Transverse colon (tissue), 4 donors: Measurements from ENCODE around the gene FMO4. TPM values are rescaled to one million over a fixed set of nuclear protein-coding genes. Genes with fewer than 3 reads are reported as not detected.
"Not testable (repeated sequence)": the region's sequence is repeated elsewhere in the genome, so short reads cannot be mapped to it uniquely, and the experiment has no call there.

Experiments
- DNase-seq: peaks from one replicate; pipeline ENCODE4 v3.0.0-alpha.2; 2019
- H3K27ac ChIP-seq, 4 donors: fragments of 200-600 bp; sonication (generic); 2 replicates each; pipeline ENCODE4 v1.5.1; 2016 to 2018; ENCODE audit warnings: inconsistent platforms in 4 of 4
- H3K27me3 ChIP-seq: fragments of 200-600 bp; sonication (generic); 2 replicates; pipeline ENCODE4 v1.5.1; 2017; ENCODE audit warnings: inconsistent platforms
- H3K36me3 ChIP-seq, 4 donors: fragments of 200-600 bp; sonication (generic); 2 replicates each; pipeline ENCODE4 v1.5.1; 2017 to 2019; ENCODE audit warnings: inconsistent platforms in 4 of 4
- H3K4me1 ChIP-seq, 4 donors: fragments of 200-600 bp; sonication (generic); 2 replicates each; pipeline ENCODE4 v1.5.1; 2017 to 2020; ENCODE audit warnings: inconsistent platforms in 4 of 4
- H3K4me3 ChIP-seq, 4 donors: fragments of 200-600 bp; sonication (generic); 1 replicate in 1 of 4; 2 replicates in 3 of 4; pipeline versions ENCODE4 v1.5.1 to v1.6.1; 2017 to 2019; ENCODE audit warnings: inconsistent platforms in 4 of 4
- H3K9me3 ChIP-seq, 2 donors: fragments of 200-600 bp; sonication (generic); 2 replicates each; pipeline ENCODE4 v1.5.1; 2017 to 2019; ENCODE audit warnings: inconsistent platforms in 2 of 2
- CTCF ChIP-seq, 5 experiments: fragments of 200-600 bp in 3 of 5; fragments of 450-650 bp in 2 of 5; sonication (generic) in 3 of 5; IDR thresholded peaks; 1 replicate in 2 of 5; 2 replicates in 3 of 5; pipeline ENCODE4 v1.5.1; 2016 to 2017; ENCODE audit warnings: antibody characterized with exemption in 5 of 5, inconsistent platforms in 3 of 5, mild to moderate bottlenecking in 2 of 5, moderate library complexity in 1 of 5
- EP300 ChIP-seq: sonication (generic); formaldehyde crosslinking; IDR thresholded peaks from one replicate; pipeline ENCODE4 v1.6.1; 2017; ENCODE audit warnings: antibody characterized with exemption, low read depth
- POLR2A ChIP-seq: fragments of 450-650 bp; IDR thresholded peaks from one replicate; pipeline ENCODE4 v1.6.1; 2016; ENCODE audit warnings: antibody characterized with exemption, mild to moderate bottlenecking, moderate library complexity
- POLR2AphosphoS5 ChIP-seq, 3 donors: sonication (generic); formaldehyde crosslinking; IDR thresholded peaks; one replicate each; pipeline ENCODE4 v1.6.1; 2016; ENCODE audit warnings: antibody characterized with exemption in 3 of 3
- WGBS, 2 donors: methylation state at CpG; one replicate each; pipeline ENCODE4 v1.1.5; 2018; ENCODE audit warnings: low coverage in 1 of 2; 5-methylcytosine and 5-hydroxymethylcytosine counted together
- in situ Hi-C, 4 donors: fragments of 200-750 bp; cut with MboI; loops; one replicate each; pipeline versions ENCODE4 v1.15.0 to v1.15.1; 2017; ENCODE audit warnings: low sequenced_read_pairs in 3 of 4, low pct_ligation_motif_present in 1 of 4, low pct_unique_long_range_greater_than_20kb in 1 of 4
- intact Hi-C: fragments of 100-400 bp; cut with DNase I; formaldehyde crosslinking; loops from one replicate; pipeline ENCODE4 v1.15.1; 2023; ENCODE audit warnings: low total_unique reads
- total RNA-seq, 4 donors: library from RNA; depleted of rRNA; stranded (reverse); fragments of >200 nt; gene quantifications; one replicate each; pipeline ENCODE4 v1.1.0, GENCODE V29; 2016

The FMO4 gene
- total RNA-seq, 4 donors from 2014 or later = 1.00 to 178 (median 17.6) TPM

GRCh38 chr1:171280599-171280998 is 33.4 kb upstream of the FMO4 start:
- no peaks in the 10 kb centered on the region for H3K4me1 ChIP-seq
- no peak for DNase-seq
- no peak overlapping the region for H3K27ac ChIP-seq
- intact Hi-C loops = no loop called here
- H3K4me3 ChIP-seq = no peak overlapping the region
- no peaks in the 10 kb centered on the region for H3K36me3 ChIP-seq
- TF ChIP-seq POLR2A = no peak
- TF ChIP-seq EP300 = no peak
- TF ChIP-seq POLR2AphosphoS5 (IDR thresholded peaks at IDR 0.05) = no peak
- TF ChIP-seq CTCF (IDR thresholded peaks at IDR 0.05) = no peak
- 80 to 84% methylated on average over 3 to 7 of the region's 7 CpGs for WGBS, 2 donors
- in situ Hi-C loops = no loop called here
- H3K27me3 ChIP-seq = no peaks in the 10 kb centered on the region
- H3K9me3 ChIP-seq = no peaks in the 10 kb centered on the region

- Histone ChIP-seq H3K9me3 (no peaks in the 10 kb centered on the region), H3K4me1 (no peaks in the 10 kb centered on the region), H3K27ac (no peak overlapping the region), H3K36me3 (no peaks in the 10 kb centered on the region), H3K27me3 (no peaks in the 10 kb centered on the region), H3K4me3 (no peak overlapping the region)
- in situ Hi-C loops (no loop called here), intact Hi-C loops (no loop called here)
- WGBS, 2 donors = 35 to 60% methylated on average over 2 to 4 of the region's 4 CpGs
- DNase-seq = no peak
- TF ChIP-seq CTCF (IDR thresholded peaks at IDR 0.05) (no peak), POLR2AphosphoS5 (IDR thresholded peaks at IDR 0.05) (no peak), POLR2A (no peak), EP300 (no peak)
Observed at GRCh38 chr1:171286032-171286705, 27.8 kb upstream of the FMO4 start.

- in situ Hi-C loops (no loop called here), intact Hi-C loops (no loop called here)
- TF ChIP-seq POLR2A (no peak), CTCF (IDR thresholded peaks at IDR 0.05) (no peak)
- H3K27me3 ChIP-seq = no peaks in the 10 kb centered on the region
- H3K4me3 ChIP-seq = no peak overlapping the region
- no peaks in the 10 kb centered on the region for H3K36me3 ChIP-seq
- no peak overlapping the region for H3K27ac ChIP-seq
- no peak for DNase-seq
- no peaks in the 10 kb centered on the region for H3K4me1 ChIP-seq
- no peaks in the 10 kb centered on the region for H3K9me3 ChIP-seq
- 33% methylated on average over 2 of the region's 2 CpGs; no CpG with 5 or more reads in 1 of the 2 donors for WGBS, 2 donors
Observed at GRCh38 chr1:171290621-171291020, 23.4 kb upstream of the FMO4 start.

- in situ Hi-C loops = no loop called here
- Histone ChIP-seq H3K27ac (no peak overlapping the region), H3K27me3 (no peaks in the 10 kb centered on the region), H3K4me3 (no peak overlapping the region), H3K36me3 (no peaks in the 10 kb centered on the region), H3K9me3 (no peaks in the 10 kb centered on the region), H3K4me1 (no peaks in the 10 kb centered on the region)
- intact Hi-C loops = no loop called here
- DNase-seq = no peak
- TF ChIP-seq CTCF (IDR thresholded peaks at IDR 0.05) (no peak), POLR2A (no peak), POLR2AphosphoS5 (IDR thresholded peaks at IDR 0.05) (no peak), EP300 (no peak)
- 59 to 100% methylated on average over 1 of the region's 1 CpG for WGBS, 2 donors
Observed at GRCh38 chr1:171292799-171293198, 21.2 kb upstream of the FMO4 start.

GRCh38 chr1:171295383-171295782 is 18.6 kb upstream of the FMO4 start:
- DNase-seq, H3K4me1 ChIP-seq, H3K4me3 ChIP-seq, H3K27ac ChIP-seq, H3K27me3 ChIP-seq, intact Hi-C loops, in situ Hi-C loops, H3K36me3 ChIP-seq, H3K9me3 ChIP-seq: not testable (repeated sequence)
- WGBS, 2 donors = 74 to 76% methylated on average over 6 to 7 of the region's 7 CpGs
